Transverse colon (tissue), 3 donors: ENCODE measurements around the gene CLUH.

ENCODE experiments used
- EP300 ChIP-seq: sonication (generic); formaldehyde crosslinking; IDR thresholded peaks from one replicate; pipeline ENCODE4 v1.6.1; 2017; ENCODE audit warnings: antibody characterized with exemption, low read depth
- POLR2A ChIP-seq: fragments of 450-650 bp; IDR thresholded peaks from one replicate; pipeline ENCODE4 v1.6.1; 2016; ENCODE audit warnings: antibody characterized with exemption, mild to moderate bottlenecking, moderate library complexity
- TF ChIP-seq, protein P1 (sequence below), 5 experiments: fragments of 200-600 bp in 3 of 5; fragments of 450-650 bp in 2 of 5; sonication (generic) in 3 of 5; IDR thresholded peaks; 1 replicate in 2 of 5; 2 replicates in 3 of 5; pipeline ENCODE4 v1.5.1; 2016 to 2017; ENCODE audit warnings: antibody characterized with exemption in 5 of 5, inconsistent platforms in 3 of 5, mild to moderate bottlenecking in 2 of 5, moderate library complexity in 1 of 5

GRCh38 chr17:2644971-2645370, 66.6 kb downstream of the CLUH start:
- no peak for TF ChIP-seq EP300
- TF ChIP-seq, protein P1, sequence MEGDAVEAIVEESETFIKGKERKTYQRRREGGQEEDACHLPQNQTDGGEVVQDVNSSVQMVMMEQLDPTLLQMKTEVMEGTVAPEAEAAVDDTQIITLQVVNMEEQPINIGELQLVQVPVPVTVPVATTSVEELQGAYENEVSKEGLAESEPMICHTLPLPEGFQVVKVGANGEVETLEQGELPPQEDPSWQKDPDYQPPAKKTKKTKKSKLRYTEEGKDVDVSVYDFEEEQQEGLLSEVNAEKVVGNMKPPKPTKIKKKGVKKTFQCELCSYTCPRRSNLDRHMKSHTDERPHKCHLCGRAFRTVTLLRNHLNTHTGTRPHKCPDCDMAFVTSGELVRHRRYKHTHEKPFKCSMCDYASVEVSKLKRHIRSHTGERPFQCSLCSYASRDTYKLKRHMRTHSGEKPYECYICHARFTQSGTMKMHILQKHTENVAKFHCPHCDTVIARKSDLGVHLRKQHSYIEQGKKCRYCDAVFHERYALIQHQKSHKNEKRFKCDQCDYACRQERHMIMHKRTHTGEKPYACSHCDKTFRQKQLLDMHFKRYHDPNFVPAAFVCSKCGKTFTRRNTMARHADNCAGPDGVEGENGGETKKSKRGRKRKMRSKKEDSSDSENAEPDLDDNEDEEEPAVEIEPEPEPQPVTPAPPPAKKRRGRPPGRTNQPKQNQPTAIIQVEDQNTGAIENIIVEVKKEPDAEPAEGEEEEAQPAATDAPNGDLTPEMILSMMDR (IDR thresholded peaks at IDR 0.05), result no peak
- no peak for TF ChIP-seq POLR2A
